ENCODE data around the gene ME3. TPM values are rescaled to one million over a fixed set of nuclear protein-coding genes. Genes with fewer than 3 reads are reported as not detected.
A peak's percentile ranks its signal among the peaks of the same experiment; 100 is the strongest.

Gene ME3
- total RNA-seq, 1 donor from 2014 or later: 33.4 TPM

DNA sequence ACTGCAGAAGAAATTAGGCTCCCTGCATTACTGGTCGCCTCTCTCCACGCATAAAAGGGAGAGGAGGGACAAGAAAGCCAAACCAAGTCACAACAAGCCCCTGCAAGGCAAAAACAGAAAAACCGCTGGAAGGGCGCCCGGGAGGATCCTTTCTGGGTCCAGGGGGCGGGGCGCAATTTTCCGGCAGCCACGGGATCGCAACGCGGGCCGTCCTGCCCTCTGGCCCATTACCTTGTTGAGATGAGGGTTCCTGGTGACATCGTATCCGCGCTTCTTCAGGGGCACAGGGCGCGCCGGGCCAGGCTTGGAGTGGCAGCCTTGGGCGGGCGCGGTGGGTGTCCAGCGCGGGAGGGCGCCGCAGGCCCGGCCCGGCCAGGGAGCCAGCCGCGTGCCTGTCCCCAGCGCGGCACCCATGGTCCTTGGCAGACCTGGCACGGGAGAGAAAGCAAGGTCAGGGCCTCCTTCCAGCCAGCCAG, 847 bp downstream of the ME3 start:
- peak; percentile 88 for DNase-seq
- Histone ChIP-seq H3K27me3 (ENCODE audit: low read depth) (no peaks in the 10 kb centered on the region), H3K4me1 (peaks cover 69% of the 10 kb centered on the region), H3K9me3 (replicated peaks) (no peaks in the 10 kb centered on the region), H3K36me3 (peaks cover 9% of the 10 kb centered on the region), H3K4me3 (peak overlapping the region; percentile 81), H3K27ac (replicated peaks) (peak overlapping the region; percentile 94)
- TF ChIP-seq, protein P1, sequence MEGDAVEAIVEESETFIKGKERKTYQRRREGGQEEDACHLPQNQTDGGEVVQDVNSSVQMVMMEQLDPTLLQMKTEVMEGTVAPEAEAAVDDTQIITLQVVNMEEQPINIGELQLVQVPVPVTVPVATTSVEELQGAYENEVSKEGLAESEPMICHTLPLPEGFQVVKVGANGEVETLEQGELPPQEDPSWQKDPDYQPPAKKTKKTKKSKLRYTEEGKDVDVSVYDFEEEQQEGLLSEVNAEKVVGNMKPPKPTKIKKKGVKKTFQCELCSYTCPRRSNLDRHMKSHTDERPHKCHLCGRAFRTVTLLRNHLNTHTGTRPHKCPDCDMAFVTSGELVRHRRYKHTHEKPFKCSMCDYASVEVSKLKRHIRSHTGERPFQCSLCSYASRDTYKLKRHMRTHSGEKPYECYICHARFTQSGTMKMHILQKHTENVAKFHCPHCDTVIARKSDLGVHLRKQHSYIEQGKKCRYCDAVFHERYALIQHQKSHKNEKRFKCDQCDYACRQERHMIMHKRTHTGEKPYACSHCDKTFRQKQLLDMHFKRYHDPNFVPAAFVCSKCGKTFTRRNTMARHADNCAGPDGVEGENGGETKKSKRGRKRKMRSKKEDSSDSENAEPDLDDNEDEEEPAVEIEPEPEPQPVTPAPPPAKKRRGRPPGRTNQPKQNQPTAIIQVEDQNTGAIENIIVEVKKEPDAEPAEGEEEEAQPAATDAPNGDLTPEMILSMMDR (IDR thresholded peaks at IDR 0.05; ENCODE audit: borderline replicate concordance): no peak
- intact Hi-C loops (cut with micrococcal nuclease): no loop called here

DNA sequence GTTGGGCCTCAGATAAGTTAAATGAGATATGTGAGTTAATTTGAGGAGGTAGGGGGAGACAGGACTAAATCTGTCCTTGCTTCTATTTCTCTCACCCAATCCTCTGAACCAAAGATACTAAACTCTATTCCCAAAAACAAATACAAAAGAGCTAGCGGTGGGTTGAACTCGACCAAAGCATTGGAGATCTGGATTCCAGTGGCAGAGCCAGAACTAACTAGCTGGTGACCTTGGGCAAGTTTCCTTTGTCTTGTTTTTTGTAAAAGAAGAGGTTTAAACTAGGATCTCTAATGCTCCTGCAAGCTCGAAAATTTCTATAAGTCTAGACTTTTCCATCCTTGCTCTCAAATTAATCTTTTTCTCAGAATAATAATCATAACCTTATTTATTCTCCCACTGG, 1.5 kb downstream of the ME3 start:
- peak overlapping the region; percentile 94 for H3K27ac ChIP-seq (replicated peaks)
- TF ChIP-seq, protein P1 (IDR thresholded peaks at IDR 0.05; ENCODE audit: borderline replicate concordance): no peak
- H3K4me3 ChIP-seq: peak overlapping the region; percentile 81
- DNase-seq: no peak
- intact Hi-C loops (cut with micrococcal nuclease): no loop called here
- no peaks in the 10 kb centered on the region for H3K27me3 ChIP-seq (ENCODE audit: low read depth)
- H3K4me1 ChIP-seq: peaks cover 70% of the 10 kb centered on the region
- H3K9me3 ChIP-seq (replicated peaks): no peaks in the 10 kb centered on the region
- H3K36me3 ChIP-seq: peaks cover 9% of the 10 kb centered on the region

DNA sequence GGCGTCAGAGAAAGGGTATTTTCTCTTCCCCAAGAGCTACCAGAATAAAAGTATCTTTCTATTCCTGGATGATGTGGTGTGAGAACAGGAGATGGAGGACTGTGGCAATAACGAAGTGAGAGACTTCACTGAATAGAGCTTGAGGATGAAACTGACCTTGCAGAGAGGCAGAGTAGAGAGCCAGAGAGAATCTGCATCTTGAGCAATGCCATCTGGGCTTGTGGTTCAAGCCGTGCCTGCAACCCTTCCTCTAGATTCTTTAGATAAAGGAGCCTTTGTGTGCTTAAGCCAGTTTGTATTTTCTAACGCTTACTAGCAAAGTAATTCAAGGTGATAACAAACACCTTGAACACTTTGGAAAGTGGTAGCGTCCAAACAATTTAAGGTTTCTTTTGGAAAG, 2.2 kb downstream of the ME3 start:
- Histone ChIP-seq H3K27ac (replicated peaks) (peak overlapping the region; percentile 94), H3K27me3 (ENCODE audit: low read depth) (no peaks in the 10 kb centered on the region), H3K36me3 (peaks cover 9% of the 10 kb centered on the region), H3K4me1 (peaks cover 66% of the 10 kb centered on the region), H3K9me3 (replicated peaks) (no peaks in the 10 kb centered on the region), H3K4me3 (peak overlapping the region; percentile 81)
- DNase-seq: no peak
- intact Hi-C loops (cut with micrococcal nuclease): no loop called here
- TF ChIP-seq, protein P1 (IDR thresholded peaks at IDR 0.05; ENCODE audit: borderline replicate concordance): no peak

DNA sequence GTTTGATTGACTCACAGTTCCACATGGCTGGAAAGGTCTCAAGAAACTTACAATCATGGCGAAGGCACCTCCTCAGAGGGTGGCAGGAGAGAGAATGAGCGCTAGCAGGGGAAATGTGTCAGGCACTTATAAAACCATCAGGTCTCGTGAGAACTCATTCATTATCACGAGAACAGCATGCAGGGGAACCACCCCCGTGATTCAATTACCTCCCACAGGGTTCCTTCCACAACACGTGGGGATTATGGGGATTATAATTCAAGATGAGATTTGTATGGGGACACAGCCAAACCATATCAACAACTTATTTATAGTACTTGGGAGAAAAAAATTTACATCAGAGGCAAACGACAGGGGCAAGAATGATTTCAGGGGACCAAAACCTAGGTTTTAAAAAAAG, 3.0 kb downstream of the ME3 start:
- TF ChIP-seq, protein P1 (IDR thresholded peaks at IDR 0.05; ENCODE audit: borderline replicate concordance): no peak
- Histone ChIP-seq H3K27me3 (ENCODE audit: low read depth) (no peaks in the 10 kb centered on the region), H3K4me1 (peaks cover 66% of the 10 kb centered on the region), H3K9me3 (replicated peaks) (no peaks in the 10 kb centered on the region), H3K36me3 (peaks cover 13% of the 10 kb centered on the region), H3K27ac (replicated peaks) (peak overlapping the region; percentile 94), H3K4me3 (no peak overlapping the region)
- intact Hi-C loops (cut with micrococcal nuclease): no loop called here
- no peak for DNase-seq

DNA sequence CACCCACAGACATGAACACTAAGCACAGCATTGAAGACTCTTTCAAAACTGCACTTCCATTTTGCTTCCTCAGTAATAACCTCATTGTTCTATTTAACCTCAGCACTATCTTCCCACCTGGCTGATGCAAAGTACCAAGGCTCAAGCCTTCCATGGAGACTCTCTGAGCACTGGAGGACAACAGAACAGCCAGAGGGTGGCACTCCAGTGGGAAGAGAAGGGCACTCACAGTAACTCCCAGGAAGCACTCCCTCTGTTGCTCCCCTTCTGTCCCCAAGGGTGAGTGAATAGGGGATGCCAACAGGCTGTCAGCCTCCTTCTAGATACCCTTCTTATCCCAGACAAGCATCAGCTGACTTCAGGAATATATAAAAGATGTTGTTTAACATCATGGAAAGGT, 3.5 kb downstream of the ME3 start:
- no peaks in the 10 kb centered on the region for H3K9me3 ChIP-seq (replicated peaks)
- TF ChIP-seq, protein P1 (IDR thresholded peaks at IDR 0.05; ENCODE audit: borderline replicate concordance): no peak
- no peak for DNase-seq
- H3K4me1 ChIP-seq: peaks cover 66% of the 10 kb centered on the region
- intact Hi-C loops (cut with micrococcal nuclease): no loop called here
- peaks cover 15% of the 10 kb centered on the region for H3K36me3 ChIP-seq
- H3K27me3 ChIP-seq (ENCODE audit: low read depth): no peaks in the 10 kb centered on the region
- H3K4me3 ChIP-seq: no peak overlapping the region
- peak overlapping the region; percentile 6 for H3K27ac ChIP-seq (replicated peaks)
